ENCODE measurements around the gene DAB1. TPM values are rescaled to one million over a fixed set of nuclear protein-coding genes. Genes with fewer than 3 reads are reported as not detected.

DAB1 gene
- total RNA-seq, 3 donors from 2014 or later (not counting 1 experiment from before 2014, with no cell fraction given) = 0.41 TPM; not detected in 2

GRCh38 chr1:57007948-57008347 is 415.9 kb downstream of the DAB1 start:
- Mint-ChIP-seq H3K4me3 (no peak overlapping the region), H3K36me3 (no peaks in the 10 kb centered on the region), H3K4me1 (no peaks in the 10 kb centered on the region), H3K27ac (no peak overlapping the region), H3K27me3 (ENCODE audit: low read depth in 2 of 2) (peaks cover 10 to 15% of the 10 kb centered on the region in 2 donors), H3K9me3 (no peaks in the 10 kb centered on the region)
- no peak for DNase-seq
- intact Hi-C loops (cut with micrococcal nuclease) = no loop called here
- TF ChIP-seq CTCF (IDR thresholded peaks at IDR 0.05) = no peak
- Histone ChIP-seq H3K9me3 (ENCODE audit: control insufficient read depth, insufficient read depth, low read length) (no peaks in the 10 kb centered on the region), H3K27me3 (ENCODE audit: control insufficient read depth, insufficient read depth, low read length) (no peaks in the 10 kb centered on the region), H3K36me3 (ENCODE audit: control insufficient read depth, insufficient read depth, low read length) (no peaks in the 10 kb centered on the region), H3K27ac (ENCODE audit: low read length) (no peak overlapping the region), H3K4me3 (ENCODE audit: low read length) (no peak overlapping the region), H3K4me1 (ENCODE audit: control insufficient read depth, insufficient read depth, low read length) (no peaks in the 10 kb centered on the region)
- no peak for ATAC-seq
- 87% methylated on average over 2 of the region's 2 CpGs for WGBS (ENCODE audit: insufficient coverage)

GRCh38 chr1:57007472-57007871 is 416.4 kb downstream of the DAB1 start:
- no peaks in the 10 kb centered on the region for H3K4me1 Mint-ChIP-seq
- peaks cover 10 to 15% of the 10 kb centered on the region in 2 donors for H3K27me3 Mint-ChIP-seq (ENCODE audit: low read depth in 2 of 2)
- H3K27ac ChIP-seq (ENCODE audit: low read length) = no peak overlapping the region
- H3K4me3 Mint-ChIP-seq = no peak overlapping the region
- no CpG with 5 or more reads among the region's 2 CpGs for WGBS (ENCODE audit: insufficient coverage)
- H3K4me1 ChIP-seq (ENCODE audit: control insufficient read depth, insufficient read depth, low read length) = no peaks in the 10 kb centered on the region
- no peaks in the 10 kb centered on the region for H3K9me3 Mint-ChIP-seq
- no peak for TF ChIP-seq CTCF (IDR thresholded peaks at IDR 0.05)
- no peak overlapping the region for H3K27ac Mint-ChIP-seq
- no peak overlapping the region for H3K4me3 ChIP-seq (ENCODE audit: low read length)
- H3K9me3 ChIP-seq (ENCODE audit: control insufficient read depth, insufficient read depth, low read length) = no peaks in the 10 kb centered on the region
- H3K27me3 ChIP-seq (ENCODE audit: control insufficient read depth, insufficient read depth, low read length) = no peaks in the 10 kb centered on the region
- intact Hi-C loops (cut with micrococcal nuclease) = no loop called here
- no peak for ATAC-seq
- H3K36me3 ChIP-seq (ENCODE audit: control insufficient read depth, insufficient read depth, low read length) = no peaks in the 10 kb centered on the region
- H3K36me3 Mint-ChIP-seq = no peaks in the 10 kb centered on the region
- DNase-seq = no peak

GRCh38 chr1:57003398-57004139 is 420.3 kb downstream of the DAB1 start:
- Histone ChIP-seq H3K27me3 (ENCODE audit: control insufficient read depth, insufficient read depth, low read length) (no peaks in the 10 kb centered on the region), H3K27ac (ENCODE audit: low read length) (no peak overlapping the region), H3K4me3 (ENCODE audit: low read length) (no peak overlapping the region), H3K4me1 (ENCODE audit: control insufficient read depth, insufficient read depth, low read length) (no peaks in the 10 kb centered on the region), H3K36me3 (ENCODE audit: control insufficient read depth, insufficient read depth, low read length) (no peaks in the 10 kb centered on the region), H3K9me3 (ENCODE audit: control insufficient read depth, insufficient read depth, low read length) (no peaks in the 10 kb centered on the region)
- Mint-ChIP-seq H3K4me3 (no peak overlapping the region), H3K9me3 (no peaks in the 10 kb centered on the region), H3K27me3 (ENCODE audit: low read depth in 2 of 2) (peaks cover 10 to 12% of the 10 kb centered on the region in 2 donors), H3K36me3 (no peaks in the 10 kb centered on the region), H3K4me1 (no peaks in the 10 kb centered on the region), H3K27ac (no peak overlapping the region)
- ATAC-seq (no peak), DNase-seq (no peak)
- no peak for TF ChIP-seq CTCF (IDR thresholded peaks at IDR 0.05)
- intact Hi-C loops (cut with micrococcal nuclease) = no loop called here
- WGBS (ENCODE audit: insufficient coverage) = 67% methylated on average over 3 of the region's 4 CpGs

Data from natural killer cell (primary cell).